ENCODE results near the gene MRC2.

The MRC2 gene

DNA sequence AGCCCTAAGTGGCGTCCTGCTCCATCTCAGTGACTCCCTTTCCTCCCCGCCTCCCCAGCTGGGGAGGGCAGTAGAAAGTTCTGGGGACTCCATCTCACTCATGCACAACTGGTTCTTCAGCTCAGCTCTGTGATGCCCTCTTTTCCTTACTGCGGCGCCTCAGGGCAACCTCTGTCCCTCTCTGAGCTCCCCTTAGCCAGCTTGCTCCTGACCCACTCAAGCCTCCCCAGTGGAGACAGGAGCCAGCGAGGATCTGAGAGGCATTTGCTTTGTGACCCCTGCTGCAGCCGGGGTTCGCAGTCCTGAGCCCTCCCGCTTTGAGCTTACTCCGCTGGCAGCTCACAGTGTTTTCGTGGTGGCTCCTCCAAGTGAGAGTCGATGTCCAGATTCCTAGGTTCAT lies 6.2 kb upstream of the MRC2 start:
- no peak for ATAC-seq (ENCODE audit: insufficient read depth, low read depth)
- Histone ChIP-seq H3K9me3 (ENCODE audit: insufficient read depth, low read length, severe bottlenecking) (no peaks in the 10 kb centered on the region), H3K9ac (ENCODE audit: low read depth, low read length) (no peak overlapping the region), H3K79me2 (ENCODE audit: insufficient read depth, low read length) (no peaks in the 10 kb centered on the region), H3K4me2 (ENCODE audit: insufficient read depth, low read length) (no peak overlapping the region), H3K36me3 (ENCODE audit: insufficient read depth, low read length) (peaks cover 2% of the 10 kb centered on the region; the same call in 1 of the 2 replicates), H2AFZ (ENCODE audit: low read depth, low read length) (no peak overlapping the region), H3K27ac (ENCODE audit: low read length) (no peak overlapping the region), H3K4me1 (ENCODE audit: insufficient read depth, low read length) (no peaks in the 10 kb centered on the region), H3K27me3 (ENCODE audit: insufficient read depth, low read length, poor library complexity) (no peaks in the 10 kb centered on the region), H3K4me3 (ENCODE audit: low read depth in 1 of 2, low read length in 2 of 2) (no peak overlapping the region), H4K20me1 (ENCODE audit: insufficient read depth, low read length) (peaks cover 12% of the 10 kb centered on the region)
- DNase-seq, result no peak
- no peak for TF ChIP-seq EZH2 (IDR thresholded peaks at IDR 0.05; ENCODE audit: borderline replicate concordance, low read depth, low read length, severe bottlenecking)
- TF ChIP-seq, protein P1, sequence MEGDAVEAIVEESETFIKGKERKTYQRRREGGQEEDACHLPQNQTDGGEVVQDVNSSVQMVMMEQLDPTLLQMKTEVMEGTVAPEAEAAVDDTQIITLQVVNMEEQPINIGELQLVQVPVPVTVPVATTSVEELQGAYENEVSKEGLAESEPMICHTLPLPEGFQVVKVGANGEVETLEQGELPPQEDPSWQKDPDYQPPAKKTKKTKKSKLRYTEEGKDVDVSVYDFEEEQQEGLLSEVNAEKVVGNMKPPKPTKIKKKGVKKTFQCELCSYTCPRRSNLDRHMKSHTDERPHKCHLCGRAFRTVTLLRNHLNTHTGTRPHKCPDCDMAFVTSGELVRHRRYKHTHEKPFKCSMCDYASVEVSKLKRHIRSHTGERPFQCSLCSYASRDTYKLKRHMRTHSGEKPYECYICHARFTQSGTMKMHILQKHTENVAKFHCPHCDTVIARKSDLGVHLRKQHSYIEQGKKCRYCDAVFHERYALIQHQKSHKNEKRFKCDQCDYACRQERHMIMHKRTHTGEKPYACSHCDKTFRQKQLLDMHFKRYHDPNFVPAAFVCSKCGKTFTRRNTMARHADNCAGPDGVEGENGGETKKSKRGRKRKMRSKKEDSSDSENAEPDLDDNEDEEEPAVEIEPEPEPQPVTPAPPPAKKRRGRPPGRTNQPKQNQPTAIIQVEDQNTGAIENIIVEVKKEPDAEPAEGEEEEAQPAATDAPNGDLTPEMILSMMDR (IDR thresholded peaks at IDR 0.05; ENCODE audit: borderline replicate concordance, extremely low read depth, low read length, poor library complexity, severe bottlenecking), result no peak

DNA sequence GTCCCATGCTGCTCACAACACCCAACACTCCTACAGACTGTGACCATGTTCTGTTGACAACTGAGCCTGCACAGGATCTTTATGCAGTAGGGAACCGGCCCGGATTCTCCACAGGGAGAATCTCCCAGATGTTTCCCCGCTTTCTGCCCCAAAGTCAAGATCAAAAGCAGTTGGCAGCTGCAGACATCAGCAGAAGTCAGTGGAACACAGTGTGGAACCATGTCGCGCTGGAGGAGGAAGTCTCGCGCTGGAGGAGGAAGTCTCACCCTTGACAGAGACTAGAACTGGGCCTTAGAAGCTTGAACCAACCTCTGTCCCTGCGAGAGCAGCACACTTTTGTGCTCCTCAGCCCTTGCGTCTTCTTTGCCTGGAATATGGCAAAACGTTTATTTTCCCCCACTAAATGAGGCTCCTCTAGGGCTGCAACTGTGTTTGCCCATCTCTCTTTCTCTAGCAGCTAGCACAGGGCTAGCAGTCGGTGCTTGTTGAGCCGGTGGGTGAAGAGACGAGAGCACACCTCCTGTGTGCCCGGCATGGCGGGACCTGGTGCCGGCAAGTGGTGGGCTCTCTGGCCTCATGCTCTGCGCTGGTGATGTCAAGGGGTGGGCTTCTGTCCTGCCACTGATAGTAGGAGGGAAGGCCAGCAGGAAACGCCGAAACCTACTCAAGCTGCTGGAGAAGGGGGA lies 2.1 kb upstream of the MRC2 start:
- Histone ChIP-seq H3K9me3 (ENCODE audit: insufficient read depth, low read length, severe bottlenecking) (no peaks in the 10 kb centered on the region), H3K27me3 (ENCODE audit: insufficient read depth, low read length, poor library complexity) (no peaks in the 10 kb centered on the region), H3K4me1 (ENCODE audit: insufficient read depth, low read length) (peaks cover 31% of the 10 kb centered on the region), H2AFZ (ENCODE audit: low read depth, low read length) (no peak overlapping the region), H3K4me2 (ENCODE audit: insufficient read depth, low read length) (no peak overlapping the region), H4K20me1 (ENCODE audit: insufficient read depth, low read length) (peaks cover 13% of the 10 kb centered on the region; the same call in 1 of the 2 replicates), H3K27ac (ENCODE audit: low read length) (no peak overlapping the region), H3K79me2 (ENCODE audit: insufficient read depth, low read length) (no peaks in the 10 kb centered on the region; the same call in 1 of the 2 replicates), H3K9ac (ENCODE audit: low read depth, low read length) (no peak overlapping the region), H3K4me3 (ENCODE audit: low read depth in 1 of 2, low read length in 2 of 2) (no peak overlapping the region), H3K36me3 (ENCODE audit: insufficient read depth, low read length) (no peaks in the 10 kb centered on the region)
- TF ChIP-seq EZH2 (IDR thresholded peaks at IDR 0.05; ENCODE audit: borderline replicate concordance, low read depth, low read length, severe bottlenecking), result no peak
- TF ChIP-seq, protein P1 (IDR thresholded peaks at IDR 0.05; ENCODE audit: borderline replicate concordance, extremely low read depth, low read length, poor library complexity, severe bottlenecking), result no peak
- DNase-seq, result no peak
- no peak for ATAC-seq (ENCODE audit: insufficient read depth, low read depth)

DNA sequence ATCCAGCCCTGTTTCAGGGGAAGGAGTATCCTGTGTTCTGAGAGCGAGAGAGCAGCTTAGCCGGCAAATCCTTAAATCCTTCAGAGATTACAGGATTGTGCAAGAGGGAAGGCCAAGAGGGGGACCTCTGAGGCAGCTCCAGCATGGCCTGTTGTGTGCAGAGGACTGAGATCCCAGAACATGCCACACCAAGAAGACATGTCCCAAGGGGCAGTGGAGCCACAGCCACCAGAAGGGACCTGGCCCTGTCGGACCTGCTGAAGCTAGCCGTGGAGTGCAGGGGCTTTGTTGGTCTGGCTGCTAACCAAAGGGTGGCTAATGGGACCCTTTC lies 1.6 kb upstream of the MRC2 start:
- DNase-seq (no peak), ATAC-seq (ENCODE audit: insufficient read depth, low read depth) (no peak)
- no peak overlapping the region for H3K27ac ChIP-seq (ENCODE audit: low read length)
- H3K4me2 ChIP-seq (ENCODE audit: insufficient read depth, low read length), result no peak overlapping the region
- no peak overlapping the region for H3K4me3 ChIP-seq (ENCODE audit: low read depth in 1 of 2, low read length in 2 of 2)
- no peaks in the 10 kb centered on the region; the same call in 1 of the 2 replicates for H3K79me2 ChIP-seq (ENCODE audit: insufficient read depth, low read length)
- TF ChIP-seq, protein P1 (IDR thresholded peaks at IDR 0.05; ENCODE audit: borderline replicate concordance, extremely low read depth, low read length, poor library complexity, severe bottlenecking), result no peak
- TF ChIP-seq EZH2 (IDR thresholded peaks at IDR 0.05; ENCODE audit: borderline replicate concordance, low read depth, low read length, severe bottlenecking), result no peak
- H3K4me1 ChIP-seq (ENCODE audit: insufficient read depth, low read length), result peaks cover 31% of the 10 kb centered on the region
- H3K9me3 ChIP-seq (ENCODE audit: insufficient read depth, low read length, severe bottlenecking), result no peaks in the 10 kb centered on the region
- no peak overlapping the region for H3K9ac ChIP-seq (ENCODE audit: low read depth, low read length)
- no peaks in the 10 kb centered on the region for H3K36me3 ChIP-seq (ENCODE audit: insufficient read depth, low read length)
- no peaks in the 10 kb centered on the region for H3K27me3 ChIP-seq (ENCODE audit: insufficient read depth, low read length, poor library complexity)
- no peak overlapping the region for H2AFZ ChIP-seq (ENCODE audit: low read depth, low read length)
- peaks cover 17% of the 10 kb centered on the region; the same call in 1 of the 2 replicates for H4K20me1 ChIP-seq (ENCODE audit: insufficient read depth, low read length)
